ENCODE results near the gene CSAG2.

The CSAG2 gene

DNA sequence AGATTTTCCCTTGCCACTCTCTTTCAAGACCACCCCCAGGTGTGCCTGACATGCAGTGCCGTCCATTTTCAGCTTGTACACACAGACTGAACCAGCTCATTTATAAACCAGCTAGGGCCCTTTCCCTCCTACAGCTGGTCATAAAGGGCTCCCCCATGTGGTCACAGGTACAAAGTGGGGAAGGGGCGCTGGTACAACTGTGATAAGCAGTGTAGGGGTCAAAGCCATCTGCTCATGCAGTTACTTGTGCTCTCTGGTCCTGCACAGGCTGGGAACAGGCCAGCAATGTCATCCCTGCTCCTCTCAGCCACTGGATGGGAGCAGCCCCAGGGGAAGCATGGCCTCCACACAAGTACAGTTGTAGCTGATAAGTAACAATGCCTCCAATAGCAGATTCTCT is 50.8 kb downstream of the CSAG2 start:
- no peak for DNase-seq
